ENCODE results near the gene DDX31.

Gene DDX31

GRCh38 chr9:132564526-132564925 is 105.3 kb downstream of the DDX31 start:
- no peak for TF ChIP-seq CTCF (IDR thresholded peaks at IDR 0.05; ENCODE audit: borderline replicate concordance, control extremely low read depth, extremely low read depth, insufficient read depth, missing control alignments)
- DNase-seq (ENCODE audit: low spot score) = no peak
- in situ Hi-C loops (cut with MboI; ENCODE audit: low sequenced_read_pairs, unreplicated experiment) = no loop called here

- no peak for DNase-seq (ENCODE audit: low spot score)
- in situ Hi-C loops (cut with MboI; ENCODE audit: low sequenced_read_pairs, unreplicated experiment) = no loop called here
- no peak for TF ChIP-seq CTCF (IDR thresholded peaks at IDR 0.05; ENCODE audit: borderline replicate concordance, control extremely low read depth, extremely low read depth, insufficient read depth, missing control alignments)
These were observed 107.5 kb downstream of the DDX31 start for GRCh38 chr9:132562306-132562573.

- DNase-seq (ENCODE audit: low spot score) = no peak
- no peak for TF ChIP-seq CTCF (IDR thresholded peaks at IDR 0.05; ENCODE audit: borderline replicate concordance, control extremely low read depth, extremely low read depth, insufficient read depth, missing control alignments)
- in situ Hi-C loops (cut with MboI; ENCODE audit: low sequenced_read_pairs, unreplicated experiment) = no loop called here
These were observed 109.1 kb downstream of the DDX31 start for GRCh38 chr9:132560616-132561202.

- in situ Hi-C loops (cut with MboI; ENCODE audit: low sequenced_read_pairs, unreplicated experiment) = no loop called here
- DNase-seq (ENCODE audit: low spot score) = no peak
- TF ChIP-seq CTCF (IDR thresholded peaks at IDR 0.05; ENCODE audit: borderline replicate concordance, control extremely low read depth, extremely low read depth, insufficient read depth, missing control alignments) = no peak
These were observed 110.1 kb downstream of the DDX31 start for GRCh38 chr9:132559711-132560110.

GRCh38 chr9:132557159-132557558 is 112.6 kb downstream of the DDX31 start:
- in situ Hi-C loops (cut with MboI; ENCODE audit: low sequenced_read_pairs, unreplicated experiment) = no loop called here
- DNase-seq (ENCODE audit: low spot score) = no peak

GRCh38 chr9:132556714-132557113 is 113.1 kb downstream of the DDX31 start:
- no peak for DNase-seq (ENCODE audit: low spot score)
- in situ Hi-C loops (cut with MboI; ENCODE audit: low sequenced_read_pairs, unreplicated experiment) = no loop called here
- TF ChIP-seq CTCF (IDR thresholded peaks at IDR 0.05; ENCODE audit: borderline replicate concordance, control extremely low read depth, extremely low read depth, insufficient read depth, missing control alignments) = no peak

More at GRCh38 chr9:132557159-132557558, 112.6 kb downstream of the DDX31 start:
- TF ChIP-seq CTCF (IDR thresholded peaks at IDR 0.05; ENCODE audit: borderline replicate concordance, control extremely low read depth, extremely low read depth, insufficient read depth, missing control alignments) = no peak

GRCh38 chr9:132556235-132556634 is 113.5 kb downstream of the DDX31 start:
- in situ Hi-C loops (cut with MboI; ENCODE audit: low sequenced_read_pairs, unreplicated experiment) = no loop called here
- no peak for DNase-seq (ENCODE audit: low spot score)
- TF ChIP-seq CTCF (IDR thresholded peaks at IDR 0.05; ENCODE audit: borderline replicate concordance, control extremely low read depth, extremely low read depth, insufficient read depth, missing control alignments) = no peak
